WTC11 (cell line): ENCODE measurements around the gene PARD3B. TPM values are rescaled to one million over a fixed set of nuclear protein-coding genes. Genes with fewer than 3 reads are reported as not detected.

Source experiments
- ATAC-seq: fragments of 200-7000 bp; cut with Tn5 transposase; 2 replicates; pipeline ENCODE4 v1.10.0; 2021; ENCODE audit warnings: mild to moderate bottlenecking, moderate library complexity
- CTCF ChIA-PET: fragments of 300-600 bp; sonication (Branson Sonifier 250); formaldehyde crosslinking; loops from one replicate; lab custom pipeline; 2021; ENCODE audit warnings: antibody characterized with exemption; lab: Charles Lee
- POLR2A ChIA-PET: fragments of 350-600 bp; sonication (Branson Sonifier 250); formaldehyde crosslinking; loops from one replicate; lab custom pipeline; 2021; ENCODE audit warnings: antibody characterized with exemption; lab: Charles Lee
- DNase-seq: peaks from one replicate; pipeline ENCODE4 v3.0.0; 2021; ENCODE audit warnings: low spot score
- H3K27ac Mint-ChIP-seq: 2 replicates; pipeline ENCODE4 v1.8.0; 2021; ENCODE audit warnings: mixed read lengths
- H3K27me3 Mint-ChIP-seq: 2 replicates; pipeline ENCODE4 v1.8.0; 2021; ENCODE audit warnings: low read depth, mild to moderate bottlenecking, moderate library complexity, mixed read lengths
- H3K36me3 Mint-ChIP-seq: 2 replicates; pipeline ENCODE4 v1.8.0; 2021; ENCODE audit warnings: mixed read lengths
- H3K4me1 Mint-ChIP-seq: 2 replicates; pipeline ENCODE4 v1.8.0; 2022; ENCODE audit warnings: mixed read lengths
- H3K4me3 Mint-ChIP-seq: 2 replicates; pipeline ENCODE4 v1.8.0; 2021; ENCODE audit warnings: mild to moderate bottlenecking, moderate library complexity, mixed read lengths
- H3K9me3 Mint-ChIP-seq: 2 replicates; pipeline ENCODE4 v1.8.0; 2021; ENCODE audit warnings: mixed read lengths
- ATF1 ChIP-seq: sonication (generic); formaldehyde crosslinking; IDR thresholded peaks from 2 replicates; pipeline ENCODE4 v1.8.1; 2023; ENCODE audit warnings: mild to moderate bottlenecking, moderate library complexity, missing genetic modification reagents
- CREB1 ChIP-seq: sonication (generic); formaldehyde crosslinking; IDR thresholded peaks from 2 replicates; pipeline ENCODE4 v1.8.0; 2023; ENCODE audit warnings: mild to moderate bottlenecking, missing genetic modification reagents
- HMGA2 ChIP-seq: fragments of 250-450 bp; sonication (Bioruptor Pico); IDR thresholded peaks from 2 replicates; pipeline ENCODE4 v1.4.0; 2021; ENCODE audit warnings: mild to moderate bottlenecking, moderate library complexity
- IRF2 ChIP-seq: sonication (generic); formaldehyde crosslinking; IDR thresholded peaks from 2 replicates; pipeline ENCODE4 v1.8.0; 2022; ENCODE audit warnings: low read depth, missing genetic modification reagents, borderline replicate concordance
- JAZF1 ChIP-seq: fragments of 250-450 bp; sonication (Bioruptor Pico); IDR thresholded peaks from 2 replicates; pipeline ENCODE4 v1.9.0; 2021; ENCODE audit warnings: moderate library complexity, mild to moderate bottlenecking, inconsistent platforms
- NFYB ChIP-seq: sonication (generic); formaldehyde crosslinking; conservative IDR thresholded peaks from 2 replicates; pipeline ENCODE4 v1.8.0; 2022; ENCODE audit warnings: low read depth, missing genetic modification reagents
- NR1H2 ChIP-seq: sonication (generic); formaldehyde crosslinking; IDR thresholded peaks from 2 replicates; pipeline ENCODE4 v1.9.0; 2021; ENCODE audit warnings: mild to moderate bottlenecking, moderate library complexity, missing genetic modification reagents
- NR3C1 ChIP-seq: sonication (generic); formaldehyde crosslinking; conservative IDR thresholded peaks from 2 replicates; pipeline ENCODE4 v1.8.1; 2023; ENCODE audit warnings: low read depth, mild to moderate bottlenecking, missing genetic modification reagents
- SP1 ChIP-seq: sonication (generic); formaldehyde crosslinking; conservative IDR thresholded peaks from 2 replicates; pipeline ENCODE4 v1.8.1; 2022; ENCODE audit warnings: missing genetic modification reagents
- TCF7 ChIP-seq: sonication (generic); formaldehyde crosslinking; IDR thresholded peaks from 2 replicates; pipeline ENCODE4 v1.8.0; 2022; ENCODE audit warnings: mild to moderate bottlenecking, low read depth, missing genetic modification reagents, moderate library complexity
- ZNF396 ChIP-seq: fragments of 250-450 bp; sonication (Bioruptor Pico); IDR thresholded peaks from 2 replicates; pipeline ENCODE4 v1.8.0; 2021; ENCODE audit warnings: mild to moderate bottlenecking, moderate library complexity, borderline replicate concordance
- total RNA-seq: library from RNA; stranded (reverse); gene quantifications from 3 replicates; pipeline ENCODE4 v1.2.3, GENCODE V29; 2021
- TF ChIP-seq, protein P1 (sequence below): sonication (generic); formaldehyde crosslinking; IDR thresholded peaks from 2 replicates; pipeline ENCODE4 v1.8.1; 2023; ENCODE audit warnings: mild to moderate bottlenecking, missing genetic modification reagents, moderate library complexity
- TF ChIP-seq, protein P2 (sequence below): fragments of 250-450 bp; sonication (Bioruptor Pico); IDR thresholded peaks from 2 replicates; pipeline ENCODE4 v1.9.0; 2021; ENCODE audit warnings: mild to moderate bottlenecking
- TF ChIP-seq, protein P3 (sequence below): sonication (generic); formaldehyde crosslinking; conservative IDR thresholded peaks from 2 replicates; pipeline ENCODE4 v1.8.1; 2022; ENCODE audit warnings: mild to moderate bottlenecking, missing genetic modification reagents
- TF ChIP-seq, protein P4 (sequence below): sonication (generic); formaldehyde crosslinking; IDR thresholded peaks from 2 replicates; pipeline ENCODE4 v1.8.1; 2022; ENCODE audit warnings: missing genetic modification reagents, borderline replicate concordance
- TF ChIP-seq, protein P5 (sequence below): sonication (generic); formaldehyde crosslinking; IDR thresholded peaks from 2 replicates; pipeline ENCODE4 v1.8.0; 2023; ENCODE audit warnings: missing genetic modification reagents, mild to moderate bottlenecking, borderline replicate concordance
- TF ChIP-seq, protein P6 (sequence below): sonication (generic); formaldehyde crosslinking; conservative IDR thresholded peaks from 2 replicates; pipeline ENCODE4 v1.8.1; 2023; ENCODE audit warnings: mild to moderate bottlenecking, low read depth, missing genetic modification reagents, moderate library complexity
- TF ChIP-seq, protein P7 (sequence below): sonication (generic); formaldehyde crosslinking; IDR thresholded peaks from 2 replicates; pipeline ENCODE4 v1.8.1; 2022; ENCODE audit warnings: mild to moderate bottlenecking, moderate library complexity, missing genetic modification reagents

The PARD3B gene
- total RNA-seq, 1 experiment from 2014 or later, result 5.6 TPM

DNA sequence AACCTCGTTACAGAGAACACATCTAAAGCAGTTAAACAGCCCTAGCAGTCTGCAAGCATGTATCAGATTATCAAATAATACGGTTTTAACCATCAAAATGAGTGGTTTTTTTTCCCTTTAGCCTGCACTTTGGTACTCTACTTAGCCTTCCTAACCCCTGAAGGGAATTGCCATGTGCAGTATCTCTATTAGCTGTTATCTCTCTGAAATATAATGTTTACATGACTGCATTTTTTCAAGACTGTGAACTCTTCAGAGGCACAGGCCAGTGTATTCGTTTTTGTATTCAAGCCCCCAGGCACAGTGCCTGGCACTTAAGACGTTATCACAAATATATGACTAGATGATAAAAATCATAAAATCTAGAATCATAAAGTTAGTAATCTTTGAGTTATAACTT is 509.5 kb downstream of the PARD3B start:
- peaks cover 1% of the 10 kb centered on the region; the same call in 1 of the 2 replicates for H3K27me3 Mint-ChIP-seq
- H3K36me3 Mint-ChIP-seq, result peaks cover 18% of the 10 kb centered on the region
- no peak overlapping the region for H3K4me3 Mint-ChIP-seq
- DNase-seq, result no peak
- POLR2A ChIA-PET, result no interaction called here
- CTCF ChIA-PET, result interaction anchor here (0.6 kb wide), 1 partner anchor 161 kb away, joined by 3 read pairs; no protein-coding TSS in a partner anchor
- no peak for ATAC-seq
- H3K4me1 Mint-ChIP-seq, result peaks cover 9% of the 10 kb centered on the region; the same call in 1 of the 2 replicates
- H3K9me3 Mint-ChIP-seq, result peaks cover 20% of the 10 kb centered on the region
- H3K27ac Mint-ChIP-seq, result no peak overlapping the region
- TF ChIP-seq JAZF1, result no peak
- no peak for TF ChIP-seq NR1H2
- TF ChIP-seq, protein P1, sequence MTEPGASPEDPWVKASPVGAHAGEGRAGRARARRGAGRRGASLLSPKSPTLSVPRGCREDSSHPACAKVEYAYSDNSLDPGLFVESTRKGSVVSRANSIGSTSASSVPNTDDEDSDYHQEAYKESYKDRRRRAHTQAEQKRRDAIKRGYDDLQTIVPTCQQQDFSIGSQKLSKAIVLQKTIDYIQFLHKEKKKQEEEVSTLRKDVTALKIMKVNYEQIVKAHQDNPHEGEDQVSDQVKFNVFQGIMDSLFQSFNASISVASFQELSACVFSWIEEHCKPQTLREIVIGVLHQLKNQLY (CRISPR knock-in tag), result no peak
- no peak for TF ChIP-seq SP1 (CRISPR knock-in tag)
- no peak for TF ChIP-seq ATF1 (CRISPR knock-in tag)
- no peak for TF ChIP-seq IRF2 (CRISPR knock-in tag)
- TF ChIP-seq NFYB (CRISPR knock-in tag), result no peak
- TF ChIP-seq, protein P2, sequence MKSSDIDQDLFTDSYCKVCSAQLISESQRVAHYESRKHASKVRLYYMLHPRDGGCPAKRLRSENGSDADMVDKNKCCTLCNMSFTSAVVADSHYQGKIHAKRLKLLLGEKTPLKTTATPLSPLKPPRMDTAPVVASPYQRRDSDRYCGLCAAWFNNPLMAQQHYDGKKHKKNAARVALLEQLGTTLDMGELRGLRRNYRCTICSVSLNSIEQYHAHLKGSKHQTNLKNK (CRISPR knock-in tag), result no peak
- TF ChIP-seq, protein P3, sequence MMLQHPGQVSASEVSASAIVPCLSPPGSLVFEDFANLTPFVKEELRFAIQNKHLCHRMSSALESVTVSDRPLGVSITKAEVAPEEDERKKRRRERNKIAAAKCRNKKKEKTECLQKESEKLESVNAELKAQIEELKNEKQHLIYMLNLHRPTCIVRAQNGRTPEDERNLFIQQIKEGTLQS (CRISPR knock-in tag), result no peak
- no peak for TF ChIP-seq HMGA2 (CRISPR knock-in tag)
- no peak for TF ChIP-seq TCF7
- TF ChIP-seq CREB1 (CRISPR knock-in tag), result no peak
- no peak for TF ChIP-seq ZNF396 (CRISPR knock-in tag)
- TF ChIP-seq, protein P4, sequence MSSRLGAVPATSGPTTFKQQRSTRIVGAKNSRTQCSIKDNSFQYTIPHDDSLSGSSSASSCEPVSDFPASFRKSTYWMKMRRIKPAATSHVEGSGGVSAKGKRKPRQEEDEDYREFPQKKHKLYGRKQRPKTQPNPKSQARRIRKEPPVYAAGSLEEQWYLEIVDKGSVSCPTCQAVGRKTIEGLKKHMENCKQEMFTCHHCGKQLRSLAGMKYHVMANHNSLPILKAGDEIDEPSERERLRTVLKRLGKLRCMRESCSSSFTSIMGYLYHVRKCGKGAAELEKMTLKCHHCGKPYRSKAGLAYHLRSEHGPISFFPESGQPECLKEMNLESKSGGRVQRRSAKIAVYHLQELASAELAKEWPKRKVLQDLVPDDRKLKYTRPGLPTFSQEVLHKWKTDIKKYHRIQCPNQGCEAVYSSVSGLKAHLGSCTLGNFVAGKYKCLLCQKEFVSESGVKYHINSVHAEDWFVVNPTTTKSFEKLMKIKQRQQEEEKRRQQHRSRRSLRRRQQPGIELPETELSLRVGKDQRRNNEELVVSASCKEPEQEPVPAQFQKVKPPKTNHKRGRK (CRISPR knock-in tag), result no peak
- no peak for TF ChIP-seq NR3C1

DNA sequence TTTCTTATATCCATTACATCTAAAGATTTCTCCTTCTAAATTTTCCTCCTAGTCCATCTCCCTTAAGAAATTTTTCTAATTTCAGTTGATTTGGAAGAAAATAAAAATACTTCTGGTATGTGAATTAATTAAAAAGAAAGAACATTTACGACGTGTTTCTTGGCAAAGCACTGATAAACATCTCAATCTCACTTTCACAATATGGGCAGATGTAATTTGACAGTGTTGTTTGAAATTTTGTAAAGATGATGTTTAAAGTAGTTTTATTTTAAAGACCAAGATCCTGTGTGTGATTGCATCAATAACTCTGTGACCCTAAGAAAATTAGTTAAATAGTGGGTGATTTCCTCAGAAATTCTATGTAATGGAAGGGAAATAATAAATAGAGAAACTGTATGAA is 510.0 kb downstream of the PARD3B start:
- ChIA-PET POLR2A (no interaction called here), CTCF (no interaction called here)
- Mint-ChIP-seq H3K36me3 (peaks cover 17% of the 10 kb centered on the region), H3K4me1 (peaks cover 13% of the 10 kb centered on the region), H3K27ac (no peak overlapping the region), H3K9me3 (peaks cover 19% of the 10 kb centered on the region), H3K27me3 (no peaks in the 10 kb centered on the region), H3K4me3 (no peak overlapping the region)
- DNase-seq, result no peak
- TF ChIP-seq, protein P5, sequence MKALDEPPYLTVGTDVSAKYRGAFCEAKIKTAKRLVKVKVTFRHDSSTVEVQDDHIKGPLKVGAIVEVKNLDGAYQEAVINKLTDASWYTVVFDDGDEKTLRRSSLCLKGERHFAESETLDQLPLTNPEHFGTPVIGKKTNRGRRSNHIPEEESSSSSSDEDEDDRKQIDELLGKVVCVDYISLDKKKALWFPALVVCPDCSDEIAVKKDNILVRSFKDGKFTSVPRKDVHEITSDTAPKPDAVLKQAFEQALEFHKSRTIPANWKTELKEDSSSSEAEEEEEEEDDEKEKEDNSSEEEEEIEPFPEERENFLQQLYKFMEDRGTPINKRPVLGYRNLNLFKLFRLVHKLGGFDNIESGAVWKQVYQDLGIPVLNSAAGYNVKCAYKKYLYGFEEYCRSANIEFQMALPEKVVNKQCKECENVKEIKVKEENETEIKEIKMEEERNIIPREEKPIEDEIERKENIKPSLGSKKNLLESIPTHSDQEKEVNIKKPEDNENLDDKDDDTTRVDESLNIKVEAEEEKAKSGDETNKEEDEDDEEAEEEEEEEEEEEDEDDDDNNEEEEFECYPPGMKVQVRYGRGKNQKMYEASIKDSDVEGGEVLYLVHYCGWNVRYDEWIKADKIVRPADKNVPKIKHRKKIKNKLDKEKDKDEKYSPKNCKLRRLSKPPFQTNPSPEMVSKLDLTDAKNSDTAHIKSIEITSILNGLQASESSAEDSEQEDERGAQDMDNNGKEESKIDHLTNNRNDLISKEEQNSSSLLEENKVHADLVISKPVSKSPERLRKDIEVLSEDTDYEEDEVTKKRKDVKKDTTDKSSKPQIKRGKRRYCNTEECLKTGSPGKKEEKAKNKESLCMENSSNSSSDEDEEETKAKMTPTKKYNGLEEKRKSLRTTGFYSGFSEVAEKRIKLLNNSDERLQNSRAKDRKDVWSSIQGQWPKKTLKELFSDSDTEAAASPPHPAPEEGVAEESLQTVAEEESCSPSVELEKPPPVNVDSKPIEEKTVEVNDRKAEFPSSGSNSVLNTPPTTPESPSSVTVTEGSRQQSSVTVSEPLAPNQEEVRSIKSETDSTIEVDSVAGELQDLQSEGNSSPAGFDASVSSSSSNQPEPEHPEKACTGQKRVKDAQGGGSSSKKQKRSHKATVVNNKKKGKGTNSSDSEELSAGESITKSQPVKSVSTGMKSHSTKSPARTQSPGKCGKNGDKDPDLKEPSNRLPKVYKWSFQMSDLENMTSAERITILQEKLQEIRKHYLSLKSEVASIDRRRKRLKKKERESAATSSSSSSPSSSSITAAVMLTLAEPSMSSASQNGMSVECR (CRISPR knock-in tag), result no peak
- TF ChIP-seq, protein P6, sequence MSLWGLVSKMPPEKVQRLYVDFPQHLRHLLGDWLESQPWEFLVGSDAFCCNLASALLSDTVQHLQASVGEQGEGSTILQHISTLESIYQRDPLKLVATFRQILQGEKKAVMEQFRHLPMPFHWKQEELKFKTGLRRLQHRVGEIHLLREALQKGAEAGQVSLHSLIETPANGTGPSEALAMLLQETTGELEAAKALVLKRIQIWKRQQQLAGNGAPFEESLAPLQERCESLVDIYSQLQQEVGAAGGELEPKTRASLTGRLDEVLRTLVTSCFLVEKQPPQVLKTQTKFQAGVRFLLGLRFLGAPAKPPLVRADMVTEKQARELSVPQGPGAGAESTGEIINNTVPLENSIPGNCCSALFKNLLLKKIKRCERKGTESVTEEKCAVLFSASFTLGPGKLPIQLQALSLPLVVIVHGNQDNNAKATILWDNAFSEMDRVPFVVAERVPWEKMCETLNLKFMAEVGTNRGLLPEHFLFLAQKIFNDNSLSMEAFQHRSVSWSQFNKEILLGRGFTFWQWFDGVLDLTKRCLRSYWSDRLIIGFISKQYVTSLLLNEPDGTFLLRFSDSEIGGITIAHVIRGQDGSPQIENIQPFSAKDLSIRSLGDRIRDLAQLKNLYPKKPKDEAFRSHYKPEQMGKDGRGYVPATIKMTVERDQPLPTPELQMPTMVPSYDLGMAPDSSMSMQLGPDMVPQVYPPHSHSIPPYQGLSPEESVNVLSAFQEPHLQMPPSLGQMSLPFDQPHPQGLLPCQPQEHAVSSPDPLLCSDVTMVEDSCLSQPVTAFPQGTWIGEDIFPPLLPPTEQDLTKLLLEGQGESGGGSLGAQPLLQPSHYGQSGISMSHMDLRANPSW (CRISPR knock-in tag), result no peak
- TF ChIP-seq, protein P7, sequence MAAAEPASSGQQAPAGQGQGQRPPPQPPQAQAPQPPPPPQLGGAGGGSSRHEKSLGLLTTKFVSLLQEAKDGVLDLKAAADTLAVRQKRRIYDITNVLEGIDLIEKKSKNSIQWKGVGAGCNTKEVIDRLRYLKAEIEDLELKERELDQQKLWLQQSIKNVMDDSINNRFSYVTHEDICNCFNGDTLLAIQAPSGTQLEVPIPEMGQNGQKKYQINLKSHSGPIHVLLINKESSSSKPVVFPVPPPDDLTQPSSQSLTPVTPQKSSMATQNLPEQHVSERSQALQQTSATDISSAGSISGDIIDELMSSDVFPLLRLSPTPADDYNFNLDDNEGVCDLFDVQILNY (CRISPR knock-in tag), result no peak
- TF ChIP-seq NFYB (CRISPR knock-in tag), result no peak
- no peak for ATAC-seq
